KBM-7 (cell line): ENCODE results near the gene CASKIN1.
A peak's percentile ranks its signal among the peaks of the same experiment; 100 is the strongest.
"Not testable (repeated sequence)": the region's sequence is repeated elsewhere in the genome, so short reads cannot be mapped to it uniquely, and the experiment has no call there.

ENCODE experiments used
- DNase-seq: peaks from one replicate; pipeline ENCODE4 v3.0.0-alpha.2; 2015
- in situ Hi-C: fragments of 300-500 bp; cut with MboI; formaldehyde crosslinking; loops from 2 replicates; pipeline ENCODE4 v1.14.3; 2020; ENCODE audit warnings: low sequenced_read_pairs, low pct_unique_long_range_greater_than_20kb, mixed read lengths

The CASKIN1 gene

GRCh38 chr16:2127630-2128280, 68.7 kb downstream of the CASKIN1 start:
- peak; percentile 42 for DNase-seq
- in situ Hi-C loops = not testable (repeated sequence)
